Activated T-helper 17 cell treated with anti-CD3 and anti-CD28 coated beads, Interleukin-2, amount 50 U/mL, for 72 hours (primary cell): Measurements from ENCODE around the gene LMX1B. TPM values are rescaled to one million over a fixed set of nuclear protein-coding genes. Genes with fewer than 3 reads are reported as not detected.

Experiments
- ATAC-seq: fragments of 150-1000 bp; cut with Tn5 transposase; replicated peaks from 2 replicates; pipeline ENCODE4 v1.10.0; 2021; ENCODE audit warnings: mild to moderate bottlenecking, moderate library complexity
- H3K27ac Mint-ChIP-seq: one replicate; pipeline ENCODE4 v1.8.0; 2022; ENCODE audit warnings: mixed read lengths
- H3K27me3 Mint-ChIP-seq: one replicate; pipeline ENCODE4 v1.8.0; 2022; ENCODE audit warnings: mixed read lengths
- H3K36me3 Mint-ChIP-seq: one replicate; pipeline ENCODE4 v1.8.0; 2022; ENCODE audit warnings: low read depth, mild to moderate bottlenecking, mixed read lengths
- H3K4me1 Mint-ChIP-seq: one replicate; pipeline ENCODE4 v1.8.0; 2022; ENCODE audit warnings: mixed read lengths
- H3K4me3 Mint-ChIP-seq: one replicate; pipeline ENCODE4 v1.8.0; 2022; ENCODE audit warnings: mild to moderate bottlenecking, mixed read lengths
- H3K9me3 Mint-ChIP-seq: one replicate; pipeline ENCODE4 v1.8.0; 2022; ENCODE audit warnings: mixed read lengths
- total RNA-seq, 2 donors: library from RNA; stranded (reverse); gene quantifications; one replicate each; pipeline ENCODE4 v1.2.3, GENCODE V29; 2022

The LMX1B gene
- total RNA-seq, 2 donors from 2014 or later: not detected

GRCh38 chr9:126675147-126675467, 61.4 kb downstream of the LMX1B start:
- no peak overlapping the region for H3K4me3 Mint-ChIP-seq
- H3K9me3 Mint-ChIP-seq: no peaks in the 10 kb centered on the region
- H3K36me3 Mint-ChIP-seq: no peaks in the 10 kb centered on the region
- no peak for ATAC-seq
- H3K27me3 Mint-ChIP-seq: peaks cover 58% of the 10 kb centered on the region
- peaks cover 5% of the 10 kb centered on the region for H3K4me1 Mint-ChIP-seq
- no peak overlapping the region for H3K27ac Mint-ChIP-seq

GRCh38 chr9:126676102-126676684, 62.5 kb downstream of the LMX1B start:
- no peaks in the 10 kb centered on the region for H3K36me3 Mint-ChIP-seq
- H3K27ac Mint-ChIP-seq: no peak overlapping the region
- H3K4me1 Mint-ChIP-seq: peaks cover 5% of the 10 kb centered on the region
- no peaks in the 10 kb centered on the region for H3K9me3 Mint-ChIP-seq
- no peak for ATAC-seq
- H3K4me3 Mint-ChIP-seq: no peak overlapping the region
- H3K27me3 Mint-ChIP-seq: peaks cover 59% of the 10 kb centered on the region

GRCh38 chr9:126676685-126677143, 63.0 kb downstream of the LMX1B start:
- Mint-ChIP-seq H3K36me3 (no peaks in the 10 kb centered on the region), H3K27ac (no peak overlapping the region), H3K9me3 (no peaks in the 10 kb centered on the region), H3K27me3 (peaks cover 62% of the 10 kb centered on the region), H3K4me3 (no peak overlapping the region), H3K4me1 (peaks cover 5% of the 10 kb centered on the region)
- no peak for ATAC-seq

GRCh38 chr9:126677188-126678084, 63.7 kb downstream of the LMX1B start:
- peaks cover 5% of the 10 kb centered on the region for H3K4me1 Mint-ChIP-seq
- no peaks in the 10 kb centered on the region for H3K9me3 Mint-ChIP-seq
- H3K27me3 Mint-ChIP-seq: peaks cover 61% of the 10 kb centered on the region
- no peak for ATAC-seq
- no peak overlapping the region for H3K27ac Mint-ChIP-seq
- H3K4me3 Mint-ChIP-seq: no peak overlapping the region
- H3K36me3 Mint-ChIP-seq: no peaks in the 10 kb centered on the region

- Mint-ChIP-seq H3K4me1 (peaks cover 5% of the 10 kb centered on the region), H3K9me3 (no peaks in the 10 kb centered on the region), H3K4me3 (no peak overlapping the region), H3K27me3 (peaks cover 61% of the 10 kb centered on the region), H3K27ac (no peak overlapping the region), H3K36me3 (no peaks in the 10 kb centered on the region)
- ATAC-seq: peak; percentile 85
These were observed 65.3 kb downstream of the LMX1B start for GRCh38 chr9:126678989-126679388.

GRCh38 chr9:126681336-126681735, 67.6 kb downstream of the LMX1B start:
- Mint-ChIP-seq H3K9me3 (no peaks in the 10 kb centered on the region), H3K27me3 (peaks cover 66% of the 10 kb centered on the region), H3K27ac (no peak overlapping the region), H3K4me1 (peaks cover under 1% of the 10 kb centered on the region), H3K36me3 (no peaks in the 10 kb centered on the region), H3K4me3 (no peak overlapping the region)
- ATAC-seq: no peak

- Mint-ChIP-seq H3K27me3 (peaks cover 63% of the 10 kb centered on the region), H3K36me3 (no peaks in the 10 kb centered on the region), H3K4me1 (no peaks in the 10 kb centered on the region), H3K4me3 (no peak overlapping the region), H3K9me3 (no peaks in the 10 kb centered on the region), H3K27ac (no peak overlapping the region)
- ATAC-seq: no peak
These were observed 68.5 kb downstream of the LMX1B start for GRCh38 chr9:126682113-126682810.

GRCh38 chr9:126682928-126683697, 69.4 kb downstream of the LMX1B start:
- no peak for ATAC-seq
- no peaks in the 10 kb centered on the region for H3K36me3 Mint-ChIP-seq

GRCh38 chr9:126683698-126684044, 69.9 kb downstream of the LMX1B start:
- Mint-ChIP-seq H3K27me3 (peaks cover 56% of the 10 kb centered on the region), H3K36me3 (no peaks in the 10 kb centered on the region), H3K4me3 (peak overlapping the region; percentile 40), H3K27ac (no peak overlapping the region), H3K4me1 (no peaks in the 10 kb centered on the region), H3K9me3 (no peaks in the 10 kb centered on the region)
- no peak for ATAC-seq

More at GRCh38 chr9:126682928-126683697, 69.4 kb downstream of the LMX1B start:
- Mint-ChIP-seq H3K27me3 (peaks cover 56% of the 10 kb centered on the region), H3K9me3 (no peaks in the 10 kb centered on the region), H3K4me1 (no peaks in the 10 kb centered on the region), H3K4me3 (peak overlapping the region; percentile 40), H3K27ac (no peak overlapping the region)

- H3K9me3 Mint-ChIP-seq: no peaks in the 10 kb centered on the region
- no peak overlapping the region for H3K27ac Mint-ChIP-seq
- H3K4me3 Mint-ChIP-seq: no peak overlapping the region
- H3K4me1 Mint-ChIP-seq: no peaks in the 10 kb centered on the region
- no peaks in the 10 kb centered on the region for H3K36me3 Mint-ChIP-seq
- ATAC-seq: no peak
- peaks cover 54% of the 10 kb centered on the region for H3K27me3 Mint-ChIP-seq
These were observed 70.6 kb downstream of the LMX1B start for GRCh38 chr9:126684345-126684744.

GRCh38 chr9:126684965-126685465, 71.3 kb downstream of the LMX1B start:
- Mint-ChIP-seq H3K9me3 (no peaks in the 10 kb centered on the region), H3K4me1 (no peaks in the 10 kb centered on the region), H3K27me3 (peaks cover 50% of the 10 kb centered on the region), H3K36me3 (no peaks in the 10 kb centered on the region), H3K4me3 (no peak overlapping the region), H3K27ac (no peak overlapping the region)
- ATAC-seq: no peak

- no peaks in the 10 kb centered on the region for H3K4me1 Mint-ChIP-seq
- no peak for ATAC-seq
- H3K4me3 Mint-ChIP-seq: no peak overlapping the region
- no peaks in the 10 kb centered on the region for H3K36me3 Mint-ChIP-seq
- peaks cover 40% of the 10 kb centered on the region for H3K27me3 Mint-ChIP-seq
- H3K27ac Mint-ChIP-seq: no peak overlapping the region
- H3K9me3 Mint-ChIP-seq: no peaks in the 10 kb centered on the region
These were observed 74.3 kb downstream of the LMX1B start for GRCh38 chr9:126687930-126688461.

GRCh38 chr9:126688617-126689016, 74.9 kb downstream of the LMX1B start:
- Mint-ChIP-seq H3K9me3 (no peaks in the 10 kb centered on the region), H3K4me1 (no peaks in the 10 kb centered on the region), H3K4me3 (no peak overlapping the region), H3K36me3 (no peaks in the 10 kb centered on the region), H3K27me3 (peaks cover 38% of the 10 kb centered on the region), H3K27ac (no peak overlapping the region)
- ATAC-seq: no peak
